ENCODE measurements around the gene SRPK2. TPM values are rescaled to one million over a fixed set of nuclear protein-coding genes. Genes with fewer than 3 reads are reported as not detected.

The SRPK2 gene
- total and polyA plus RNA-seq, 2 of the 8 experiments (the other 6 are each of a cell fraction or from before 2014, with no cell fraction given): 10.0 to 47.1 TPM

- ChIA-PET CTCF (ENCODE audit: partially characterized antibody) (interaction anchor here (1.1 to 1.3 kb wide), 2 partner anchors 68 to 200 kb away, joined by 3 to 5 read pairs; no protein-coding TSS in a partner anchor), POLR2A (ENCODE audit: partially characterized antibody) (interaction anchor here (0.6 kb wide), 1 partner anchor 140 kb away, joined by 3 read pairs; no protein-coding TSS in a partner anchor)
- peaks cover 5 to 73% of the 10 kb centered on the region in 2 experiments for H3K79me2 ChIP-seq (ENCODE audit: control insufficient read depth in 1 of 2, insufficient read depth in 2 of 2, low read length in 2 of 2)
- H4K5ac ChIP-seq (ENCODE audit: insufficient read length, low read depth, low read length): no peak overlapping the region
- no peak overlapping the region for H2BK20ac ChIP-seq (ENCODE audit: low read length)
- H2BK15ac ChIP-seq (ENCODE audit: low read length): no peak overlapping the region
- no peak overlapping the region for H3K18ac ChIP-seq (ENCODE audit: extremely low read depth, low read length)
- no peak overlapping the region for H3K4me3 ChIP-seq (ENCODE audit: extremely low read depth in 1 of 4, insufficient read depth in 2 of 4, low read depth in 3 of 4, low read length in 4 of 4)
- no peak overlapping the region for H2BK5ac ChIP-seq (ENCODE audit: low read depth, low read length)
- H3K23ac ChIP-seq (ENCODE audit: insufficient read length): no peak overlapping the region
- no peak overlapping the region for H3K14ac ChIP-seq (ENCODE audit: insufficient read length)
- WGBS, 2 experiments (ENCODE audit: extremely low coverage in 1 of 2, insufficient coverage in 1 of 2, insufficient read length in 1 of 2, insufficient replicate concordance in 2 of 2, low coverage in 1 of 2, low lambda C conversion rate in 2 of 2, missing lambda C conversion rate in 1 of 2): 94% methylated on average over 3 of the region's 3 CpGs; no CpG with 5 or more reads in 1 of the 2 experiments
- H4K20me1 ChIP-seq (replicated peaks in 1 of 2; ENCODE audit: control insufficient read depth in 1 of 2, insufficient read depth in 2 of 2, low read length in 2 of 2): peaks cover 9 to 11% of the 10 kb centered on the region in 2 experiments
- H3K9me3 ChIP-seq (ENCODE audit: insufficient read depth in 2 of 2, low read depth in 1 of 2, low read length in 1 of 2): no peaks in the 10 kb centered on the region
- H3K79me1 ChIP-seq (ENCODE audit: low read depth, low read length): no peaks in the 10 kb centered on the region; the same call in 1 of the 2 replicates
- no peak overlapping the region for H3K4me2 ChIP-seq (ENCODE audit: insufficient read depth in 1 of 2, low read depth in 2 of 2, low read length in 2 of 2)
- FAIRE-seq (no peak), DNase-seq (ENCODE audit: low read depth in 1 of 2, low spot score in 2 of 2) (no peak)
- H3K27me3 ChIP-seq (replicated peaks in 1 of 4; ENCODE audit: control insufficient read depth in 3 of 4, extremely low read depth in 1 of 4, insufficient read depth in 3 of 4, low read length in 3 of 4): no peaks in the 10 kb centered on the region
- no peaks in the 10 kb centered on the region for H3K36me3 ChIP-seq (ENCODE audit: control insufficient read depth in 2 of 4, insufficient read depth in 4 of 4, low read length in 3 of 4)
- no peak overlapping the region for H4K8ac ChIP-seq (ENCODE audit: extremely low read depth, insufficient read depth, low read length)
- no peak overlapping the region for H3K4ac ChIP-seq (replicated peaks; ENCODE audit: insufficient read length, low read depth, low read length)
- H2BK120ac ChIP-seq (replicated peaks; ENCODE audit: low read depth, low read length): no peak overlapping the region
- H2BK12ac ChIP-seq (ENCODE audit: low read depth, low read length): no peak overlapping the region
- no peak overlapping the region for H3K27ac ChIP-seq (ENCODE audit: low read depth, low read length)
- no peak overlapping the region for H2AK5ac ChIP-seq (ENCODE audit: low read depth, low read length)
- no peak overlapping the region for H3K9ac ChIP-seq (replicated peaks in 1 of 4; ENCODE audit: extremely low read depth in 1 of 4, low read depth in 3 of 4, low read length in 3 of 4)
- H3K56ac ChIP-seq (replicated peaks; ENCODE audit: insufficient read length, low read depth, low read length): no peak overlapping the region
- no peak overlapping the region for H4K91ac ChIP-seq (replicated peaks; ENCODE audit: insufficient read length, low read length)
- no peaks in the 10 kb centered on the region for H3K23me2 ChIP-seq (ENCODE audit: low read depth, low read length)
- H3K4me1 ChIP-seq (replicated peaks in 1 of 4; ENCODE audit: control insufficient read depth in 3 of 4, insufficient read depth in 4 of 4, low read length in 3 of 4): no peaks in the 10 kb centered on the region; a peak in 1 of 7 replicates
- H2AFZ ChIP-seq (ENCODE audit: low read length): no peak overlapping the region
- TF ChIP-seq ASH2L (IDR thresholded peaks at IDR 0.05; ENCODE audit: low read length) (no peak), POLR2A (IDR thresholded peaks at IDR 0.05; ENCODE audit: control extremely low read depth in 1 of 2, low read depth in 2 of 2, low read length in 2 of 2) (no peak), POLR2AphosphoS5 (IDR thresholded peaks at IDR 0.05; ENCODE audit: low read depth, low read length) (no peak), SAP30 (IDR thresholded peaks at IDR 0.05; ENCODE audit: insufficient read depth, insufficient replicate concordance, low read length) (no peak), SIRT6 (IDR thresholded peaks at IDR 0.05; ENCODE audit: low read length) (no peak), RFX5 (IDR thresholded peaks at IDR 0.05; ENCODE audit: borderline replicate concordance, low read depth, low read length) (no peak), EZH2 (IDR thresholded peaks at IDR 0.05; ENCODE audit: low read depth, low read length, severe bottlenecking) (no peak), MAFK (IDR thresholded peaks at IDR 0.05; ENCODE audit: low read depth, low read length) (no peak), KDM4A (IDR thresholded peaks at IDR 0.05; ENCODE audit: low read depth, low read length, severe bottlenecking) (no peak), SRF (IDR thresholded peaks at IDR 0.05; ENCODE audit: low read depth, low read length) (no peak), RXRA (IDR thresholded peaks at IDR 0.05; ENCODE audit: insufficient read depth, low read depth, low read length) (no peak), ATF3 (IDR thresholded peaks at IDR 0.05; ENCODE audit: insufficient read depth, low read depth, low read length) (no peak), EP300 (IDR thresholded peaks at IDR 0.05; ENCODE audit: borderline replicate concordance in 1 of 2, low read depth in 2 of 2, low read length in 2 of 2) (no peak)
Measured at GRCh38 chr7:105352018-105352612, 36.6 kb downstream of the SRPK2 start.
